Skin of body (tissue), 2 donors: ENCODE measurements around the gene AP3D1. TPM values are rescaled to one million over a fixed set of nuclear protein-coding genes. Genes with fewer than 3 reads are reported as not detected.
A peak's percentile ranks its signal among the peaks of the same experiment; 100 is the strongest.
"Not testable (repeated sequence)": the region's sequence is repeated elsewhere in the genome, so short reads cannot be mapped to it uniquely, and the experiment has no call there.

Experiments used
- DNase-seq: peaks from one replicate; lab custom pipeline; 2025; lab: John Stamatoyannopoulos, UW
- total RNA-seq: library from RNA; depleted of rRNA; stranded (reverse); fragments of >200 nt; gene quantifications from one replicate; pipeline ENCODE4 v1.2.3, GENCODE V29; 2014

Gene AP3D1
- 33.2 TPM for total RNA-seq

- DNase-seq, result peak; percentile 99
Measured at GRCh38 chr19:2151339-2152229, at the start of gene AP3D1. Gene AP3D1 (minus strand): TSS chr19:2151566. CDS start chr19:2151334, 232 bp downstream.

- not testable (repeated sequence) for DNase-seq
Measured at GRCh38 chr19:2200624-2201294, 49.4 kb upstream of the AP3D1 start.

DNA sequence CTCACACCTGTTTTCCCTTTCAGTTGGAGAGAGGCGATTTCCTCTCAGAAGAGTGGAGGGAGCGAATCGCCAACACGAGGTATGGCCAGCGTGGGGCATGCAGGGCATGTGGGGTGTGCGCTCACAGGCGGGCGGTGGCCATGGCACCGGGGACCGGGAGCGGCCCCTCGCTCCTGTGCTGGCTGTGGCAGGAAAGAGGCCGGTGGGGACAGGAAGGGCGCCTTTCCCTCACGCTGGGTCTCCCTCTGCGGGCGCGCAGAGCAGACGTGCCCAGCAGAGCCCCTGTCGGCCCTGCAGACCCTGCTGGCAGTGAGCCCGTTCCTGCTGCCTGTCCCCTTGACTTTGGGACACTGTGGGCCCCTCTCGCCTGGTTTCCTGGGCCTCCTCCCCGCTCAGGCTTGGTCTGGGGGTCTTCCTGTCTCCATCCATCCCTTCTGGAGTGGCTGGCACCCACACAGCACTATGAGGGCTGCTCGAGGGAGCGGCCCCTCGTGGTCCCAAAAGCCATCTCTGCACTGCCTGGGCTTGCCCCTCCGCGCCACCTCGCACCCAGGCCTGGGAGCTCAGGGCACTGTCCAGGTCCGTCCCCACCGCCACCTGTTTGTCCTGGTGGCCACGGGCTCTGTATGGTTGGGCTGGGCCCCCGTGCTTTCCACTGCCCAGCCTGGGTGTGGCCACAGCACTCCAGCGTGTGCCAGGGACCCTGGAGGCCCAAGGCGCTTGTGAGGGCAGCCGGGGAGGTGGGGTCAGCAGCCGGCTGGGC, 48.7 kb upstream of the AP3D1 start:
- no peak for DNase-seq

DNA sequence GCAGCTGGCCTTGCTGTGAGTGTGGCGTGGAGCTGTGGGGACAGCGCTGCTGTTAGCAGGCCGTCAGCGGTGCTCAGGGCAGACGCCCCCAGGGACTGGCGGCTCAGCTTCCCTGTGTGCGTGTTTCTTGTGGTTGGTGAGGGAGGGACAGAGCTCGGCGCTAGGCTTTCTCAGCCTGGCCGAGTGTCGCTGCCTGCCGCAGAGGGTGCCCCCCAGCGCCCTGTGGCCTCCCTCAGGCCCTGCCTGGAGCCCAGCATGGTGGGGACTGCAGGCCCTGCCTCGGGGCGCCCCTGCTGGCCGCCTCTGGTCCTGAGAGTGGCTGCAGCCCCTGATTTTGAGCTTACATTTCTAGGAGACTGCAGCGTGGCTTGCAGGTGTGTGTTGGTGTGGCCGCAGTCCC, 47.8 kb upstream of the AP3D1 start:
- no peak for DNase-seq

GRCh38 chr19:2198317-2198716, 47.0 kb upstream of the AP3D1 start:
- no peak for DNase-seq

GRCh38 chr19:2197270-2197669, 45.9 kb upstream of the AP3D1 start:
- no peak for DNase-seq

- no peak for DNase-seq
Measured at GRCh38 chr19:2195914-2196313, 44.5 kb upstream of the AP3D1 start.

GRCh38 chr19:2195361-2195760, 44.0 kb upstream of the AP3D1 start:
- no peak for DNase-seq

GRCh38 chr19:2194513-2195078, 43.2 kb upstream of the AP3D1 start:
- no peak for DNase-seq

- no peak for DNase-seq
Measured at GRCh38 chr19:2193807-2194206, 42.4 kb upstream of the AP3D1 start.

- DNase-seq, result no peak
Measured at GRCh38 chr19:2192862-2193261, 41.5 kb upstream of the AP3D1 start.

- no peak for DNase-seq
Measured at GRCh38 chr19:2191456-2192310, 40.3 kb upstream of the AP3D1 start.

DNA sequence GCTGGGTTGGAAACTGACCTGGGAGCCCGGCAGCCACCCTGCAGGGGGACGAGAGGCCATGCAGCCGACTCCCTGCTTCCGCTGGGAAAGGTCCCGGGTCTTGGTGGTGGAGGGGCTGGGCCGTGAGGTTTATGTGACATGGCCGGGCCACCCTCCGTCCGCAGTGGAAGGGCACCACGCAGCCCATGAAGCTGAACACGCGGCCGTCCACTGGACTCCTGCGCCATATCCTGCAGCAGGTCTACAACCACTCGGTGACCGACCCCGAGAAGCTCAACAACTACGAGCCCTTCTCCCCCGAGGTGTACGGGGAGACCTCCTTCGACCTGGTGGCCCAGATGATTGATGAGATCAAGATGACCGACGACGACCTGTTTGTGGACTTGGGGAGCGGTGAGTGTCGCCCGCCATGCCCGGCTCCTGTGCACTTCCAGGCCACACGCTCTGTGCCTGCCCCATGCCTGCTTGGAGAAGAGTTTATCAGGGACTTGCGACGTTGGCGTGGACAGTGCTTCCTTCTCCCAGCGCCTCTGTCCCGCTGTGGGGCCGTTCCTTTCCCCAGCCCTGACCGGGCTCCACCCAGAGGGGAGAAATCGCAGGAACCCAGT, 39.6 kb upstream of the AP3D1 start:
- DNase-seq, result no peak

DNA sequence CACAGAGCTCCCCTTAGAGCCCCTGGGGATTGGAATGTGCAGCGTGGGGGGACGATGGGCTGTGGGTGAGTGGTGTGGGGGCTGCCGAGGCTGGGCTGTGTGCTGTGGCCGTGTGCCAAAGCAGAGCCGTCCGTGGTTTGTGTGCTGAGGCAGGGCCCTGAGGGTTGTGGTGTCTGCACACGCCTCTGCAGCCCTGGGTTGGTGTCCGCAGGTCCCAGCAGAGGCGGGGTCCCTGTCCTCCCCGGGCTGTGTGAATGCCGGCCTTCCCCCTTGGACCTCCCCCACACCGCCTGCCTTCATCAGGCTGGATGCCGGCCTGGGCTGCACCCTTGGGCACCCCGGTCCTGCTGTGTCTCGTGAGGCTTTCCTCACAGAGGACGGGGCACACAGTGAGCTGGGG, 38.5 kb upstream of the AP3D1 start:
- DNase-seq, result no peak

GRCh38 chr19:2188708-2189385, 37.5 kb upstream of the AP3D1 start:
- DNase-seq, result no peak

DNA sequence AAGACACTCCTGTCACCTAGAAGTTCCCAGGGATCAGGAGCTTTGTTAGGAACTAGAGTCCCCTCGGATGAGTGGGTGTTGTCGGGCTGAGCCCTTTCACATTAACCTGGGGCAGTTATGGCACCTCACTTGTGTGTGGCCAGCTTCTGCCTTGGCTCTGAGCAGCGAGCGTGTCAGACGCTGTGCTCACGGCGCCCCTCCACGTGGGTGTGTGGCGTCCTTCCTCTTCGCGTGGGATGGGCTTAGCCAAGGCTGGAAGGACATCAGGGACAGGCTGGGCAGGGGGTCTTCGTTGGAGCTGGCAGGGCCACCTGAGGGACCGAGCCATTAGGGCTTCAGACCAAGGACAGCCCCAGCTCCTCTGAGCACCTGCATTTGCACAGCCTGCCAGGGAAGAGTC, 35.8 kb upstream of the AP3D1 start:
- no peak for DNase-seq

GRCh38 chr19:2186071-2186846, 34.9 kb upstream of the AP3D1 start:
- DNase-seq, result peak; percentile 95

DNA sequence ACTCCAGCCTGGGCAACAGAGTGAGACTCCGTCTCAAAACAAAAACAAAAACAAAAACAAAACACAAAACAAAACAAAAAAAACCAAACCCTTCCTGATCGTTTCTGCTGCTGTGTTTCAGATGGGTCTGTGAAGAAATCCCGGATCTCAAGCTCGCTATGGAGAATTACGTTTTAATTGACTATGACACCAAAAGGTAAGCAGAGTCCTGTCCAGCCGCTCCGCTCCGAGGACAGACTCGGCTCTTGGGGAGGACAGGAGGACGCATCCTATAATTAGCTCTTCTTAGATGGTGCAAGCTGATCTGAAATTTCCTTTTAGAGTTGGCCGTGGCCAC, 34.3 kb upstream of the AP3D1 start:
- no peak for DNase-seq

GRCh38 chr19:2184422-2184975, 33.1 kb upstream of the AP3D1 start:
- no peak for DNase-seq
